ENCODE results near the gene EMD.

The EMD gene

GRCh38 chrX:154428176-154429171 is 49.4 kb downstream of the EMD start, which contains the start of gene ATP6AP1:
Gene ATP6AP1, plus strand, starts transcription at chrX:154428677. Its CDS starts 16 bp downstream, at chrX:154428693.
- Histone ChIP-seq H3K4me1 (ENCODE audit: control insufficient read depth, insufficient read depth, low read length, unreplicated experiment) (no peaks in the 10 kb centered on the region), H2AFZ (ENCODE audit: low read length, unreplicated experiment) (peak within 1 kb of the TSS; percentile 3), H3K4me3 (ENCODE audit: low read depth, low read length) (peak within 1 kb of the TSS; percentile 90), H3K27ac (ENCODE audit: low read depth, low read length) (no peak within 1 kb of the TSS), H3K79me2 (ENCODE audit: control insufficient read depth, insufficient read depth, low read length, unreplicated experiment) (peaks cover 18% of the 10 kb centered on the region), H3K36me3 (ENCODE audit: insufficient read depth, low read length) (no peaks in the 10 kb centered on the region), H3K27me3 (ENCODE audit: insufficient read depth, low read length) (no peaks in the 10 kb centered on the region)

GRCh38 chrX:154429711-154430110 is 50.6 kb downstream of the EMD start:
- no peaks in the 10 kb centered on the region for H3K27me3 ChIP-seq (ENCODE audit: insufficient read depth, low read length)
- H3K79me2 ChIP-seq (ENCODE audit: control insufficient read depth, insufficient read depth, low read length, unreplicated experiment) = peaks cover 18% of the 10 kb centered on the region
- H3K4me1 ChIP-seq (ENCODE audit: control insufficient read depth, insufficient read depth, low read length, unreplicated experiment) = no peaks in the 10 kb centered on the region
- H3K27ac ChIP-seq (ENCODE audit: low read depth, low read length) = no peak overlapping the region
- H2AFZ ChIP-seq (ENCODE audit: low read length, unreplicated experiment) = no peak overlapping the region
- no peaks in the 10 kb centered on the region for H3K36me3 ChIP-seq (ENCODE audit: insufficient read depth, low read length)
- peak overlapping the region; percentile 90 for H3K4me3 ChIP-seq (ENCODE audit: low read depth, low read length)

- H2AFZ ChIP-seq (ENCODE audit: low read length, unreplicated experiment) = no peak overlapping the region
- no peak overlapping the region for H3K4me3 ChIP-seq (ENCODE audit: low read depth, low read length)
- no peaks in the 10 kb centered on the region for H3K27me3 ChIP-seq (ENCODE audit: insufficient read depth, low read length)
- H3K27ac ChIP-seq (ENCODE audit: low read depth, low read length) = no peak overlapping the region
- H3K79me2 ChIP-seq (ENCODE audit: control insufficient read depth, insufficient read depth, low read length, unreplicated experiment) = peaks cover 18% of the 10 kb centered on the region
- H3K36me3 ChIP-seq (ENCODE audit: insufficient read depth, low read length) = no peaks in the 10 kb centered on the region
- no peaks in the 10 kb centered on the region for H3K4me1 ChIP-seq (ENCODE audit: control insufficient read depth, insufficient read depth, low read length, unreplicated experiment)
These were observed 51.4 kb downstream of the EMD start for GRCh38 chrX:154430479-154430878.

DNA sequence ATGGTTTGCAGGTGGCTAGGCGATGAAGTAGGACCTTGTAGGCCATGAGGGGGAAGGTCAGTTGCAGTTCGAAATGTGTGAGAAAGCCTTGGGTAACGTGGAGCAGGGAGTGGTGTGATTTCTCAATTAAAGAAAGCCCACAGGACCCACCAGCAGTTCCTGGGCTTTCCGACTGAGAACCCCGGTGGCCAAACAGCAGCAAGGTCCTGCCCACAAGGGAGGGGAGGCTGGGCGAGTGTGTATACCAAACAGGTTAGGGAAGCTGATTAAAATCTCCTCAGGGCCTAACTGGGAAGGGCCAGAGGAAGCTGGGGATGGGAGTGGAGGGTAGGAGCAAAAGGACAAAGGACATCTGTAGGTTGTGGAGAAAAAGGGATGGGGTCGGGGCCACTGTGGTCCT is 51.8 kb downstream of the EMD start:
- Histone ChIP-seq H2AFZ (ENCODE audit: low read length, unreplicated experiment) (no peak overlapping the region), H3K4me3 (ENCODE audit: low read depth, low read length) (no peak overlapping the region), H3K27ac (ENCODE audit: low read depth, low read length) (no peak overlapping the region), H3K4me1 (ENCODE audit: control insufficient read depth, insufficient read depth, low read length, unreplicated experiment) (no peaks in the 10 kb centered on the region), H3K36me3 (ENCODE audit: insufficient read depth, low read length) (no peaks in the 10 kb centered on the region), H3K79me2 (ENCODE audit: control insufficient read depth, insufficient read depth, low read length, unreplicated experiment) (peaks cover 18% of the 10 kb centered on the region), H3K27me3 (ENCODE audit: insufficient read depth, low read length) (no peaks in the 10 kb centered on the region)

Measured in ACC112 (cell line).